Body of pancreas (tissue), 4 donors: ENCODE data around the gene FAM83C.

Experiments
- POLR2A ChIP-seq, 3 donors: fragments of 450-650 bp; IDR thresholded peaks; one replicate each; pipeline ENCODE4 v1.6.1; 2016; ENCODE audit warnings: antibody characterized with exemption in 3 of 3, mild to moderate bottlenecking in 2 of 3
- TF ChIP-seq, protein P1 (sequence below), 7 experiments: fragments of 450-650 bp in 4 of 7; fragments of 200-600 bp in 3 of 7; sonication (generic) in 3 of 7; IDR thresholded peaks; one replicate each; pipeline ENCODE4 v1.5.1; 2016 to 2019; ENCODE audit warnings: antibody characterized with exemption in 7 of 7

DNA sequence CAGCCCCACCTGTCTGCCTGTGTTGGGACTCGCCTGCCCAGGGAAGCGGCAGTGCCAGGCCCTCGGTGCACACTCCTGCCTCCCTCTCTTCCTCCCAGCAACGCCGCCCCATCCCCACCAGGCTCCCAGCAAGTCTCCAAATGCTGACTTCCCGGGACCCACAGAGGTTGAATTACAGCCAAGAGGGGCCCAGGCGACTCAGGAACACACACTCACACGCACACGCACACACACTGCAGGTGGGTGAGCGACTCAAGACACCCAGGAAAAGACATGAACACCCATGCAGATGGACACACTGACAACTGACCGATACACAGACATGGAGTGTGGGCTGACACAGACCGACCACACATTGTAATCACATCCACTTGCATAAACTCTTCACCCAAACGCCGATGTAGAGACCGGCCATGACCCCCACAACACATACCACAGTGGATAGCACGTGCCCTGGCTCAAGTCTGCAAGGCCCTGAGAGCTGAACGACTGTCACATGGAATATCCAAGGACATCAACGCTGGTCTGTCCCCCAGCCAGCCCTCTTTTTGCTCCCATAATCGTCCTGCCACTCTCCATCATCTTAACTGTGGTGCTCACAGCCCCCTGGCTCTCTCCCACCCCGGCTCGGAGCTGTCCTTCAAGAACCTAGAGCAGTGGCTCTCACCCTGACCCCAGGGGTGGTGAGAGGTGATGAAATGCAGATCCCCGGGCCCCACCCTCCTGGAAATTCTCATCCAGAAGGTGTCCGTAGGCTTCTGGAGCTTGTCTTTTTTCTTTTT is 470 bp upstream of the FAM83C start:
- TF ChIP-seq, protein P1, sequence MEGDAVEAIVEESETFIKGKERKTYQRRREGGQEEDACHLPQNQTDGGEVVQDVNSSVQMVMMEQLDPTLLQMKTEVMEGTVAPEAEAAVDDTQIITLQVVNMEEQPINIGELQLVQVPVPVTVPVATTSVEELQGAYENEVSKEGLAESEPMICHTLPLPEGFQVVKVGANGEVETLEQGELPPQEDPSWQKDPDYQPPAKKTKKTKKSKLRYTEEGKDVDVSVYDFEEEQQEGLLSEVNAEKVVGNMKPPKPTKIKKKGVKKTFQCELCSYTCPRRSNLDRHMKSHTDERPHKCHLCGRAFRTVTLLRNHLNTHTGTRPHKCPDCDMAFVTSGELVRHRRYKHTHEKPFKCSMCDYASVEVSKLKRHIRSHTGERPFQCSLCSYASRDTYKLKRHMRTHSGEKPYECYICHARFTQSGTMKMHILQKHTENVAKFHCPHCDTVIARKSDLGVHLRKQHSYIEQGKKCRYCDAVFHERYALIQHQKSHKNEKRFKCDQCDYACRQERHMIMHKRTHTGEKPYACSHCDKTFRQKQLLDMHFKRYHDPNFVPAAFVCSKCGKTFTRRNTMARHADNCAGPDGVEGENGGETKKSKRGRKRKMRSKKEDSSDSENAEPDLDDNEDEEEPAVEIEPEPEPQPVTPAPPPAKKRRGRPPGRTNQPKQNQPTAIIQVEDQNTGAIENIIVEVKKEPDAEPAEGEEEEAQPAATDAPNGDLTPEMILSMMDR (IDR thresholded peaks at IDR 0.05), result no peak
- TF ChIP-seq POLR2A (IDR thresholded peaks at IDR 0.05), result no peak
